HepG2 (cell line): Measurements from ENCODE around the gene TLK1.

Experiments
- CTCF ChIP-seq: sonication (generic); formaldehyde crosslinking; IDR thresholded peaks from 2 replicates; pipeline ENCODE4 v1.5.0; 2020; ENCODE audit warnings: mild to moderate bottlenecking, missing genetic modification reagents, moderate library complexity
- MAZ ChIP-seq, 2 experiments: sonication (generic) in 1 of 2; formaldehyde crosslinking in 1 of 2; IDR thresholded peaks; 2 replicates each; pipeline versions ENCODE4 v1.5.0 to v1.6.1; 2012 to 2020; ENCODE audit warnings: low read depth in 2 of 2, mild to moderate bottlenecking in 2 of 2, borderline replicate concordance in 1 of 2, improper control_type of control experiment in 1 of 2, low read length in 1 of 2, missing genetic modification reagents in 1 of 2, moderate library complexity in 1 of 2
- TF ChIP-seq, protein P1 (sequence below): sonication (generic); formaldehyde crosslinking; conservative IDR thresholded peaks from 2 replicates; pipeline ENCODE4 v1.4.0; 2020; ENCODE audit warnings: missing genetic modification reagents
- TF ChIP-seq, protein P2 (sequence below): IDR thresholded peaks from 2 replicates; pipeline ENCODE4 v1.6.1; 2012; ENCODE audit warnings: inconsistent platforms

DNA sequence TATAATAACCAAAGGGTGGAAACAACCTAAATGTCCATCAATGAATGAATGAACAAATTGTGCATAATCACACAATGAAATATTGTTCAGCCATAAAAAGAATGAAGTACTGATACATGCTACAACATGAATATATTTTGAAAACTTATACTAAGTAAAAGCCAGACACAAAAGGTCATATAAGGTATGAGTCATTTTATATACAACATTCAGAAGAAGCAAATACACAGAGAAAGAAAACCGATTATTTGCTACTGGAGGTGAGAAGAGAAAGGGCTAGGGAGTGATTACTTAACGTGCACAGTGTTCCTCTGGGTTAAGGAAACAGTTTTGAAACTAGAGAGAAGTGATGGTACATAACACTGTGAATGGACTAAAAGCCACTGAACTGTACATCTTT lies 126.4 kb downstream of the TLK1 start:
- TF ChIP-seq, protein P1, sequence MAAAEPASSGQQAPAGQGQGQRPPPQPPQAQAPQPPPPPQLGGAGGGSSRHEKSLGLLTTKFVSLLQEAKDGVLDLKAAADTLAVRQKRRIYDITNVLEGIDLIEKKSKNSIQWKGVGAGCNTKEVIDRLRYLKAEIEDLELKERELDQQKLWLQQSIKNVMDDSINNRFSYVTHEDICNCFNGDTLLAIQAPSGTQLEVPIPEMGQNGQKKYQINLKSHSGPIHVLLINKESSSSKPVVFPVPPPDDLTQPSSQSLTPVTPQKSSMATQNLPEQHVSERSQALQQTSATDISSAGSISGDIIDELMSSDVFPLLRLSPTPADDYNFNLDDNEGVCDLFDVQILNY (CRISPR knock-in tag): no peak
- TF ChIP-seq CTCF (CRISPR knock-in tag) (no peak), MAZ (IDR thresholded peaks at IDR 0.05; ENCODE audit: borderline replicate concordance, low read depth, low read length) (no peak), MAZ (CRISPR knock-in tag; IDR thresholded peaks at IDR 0.05; ENCODE audit: low read depth) (no peak)
- TF ChIP-seq, protein P2, sequence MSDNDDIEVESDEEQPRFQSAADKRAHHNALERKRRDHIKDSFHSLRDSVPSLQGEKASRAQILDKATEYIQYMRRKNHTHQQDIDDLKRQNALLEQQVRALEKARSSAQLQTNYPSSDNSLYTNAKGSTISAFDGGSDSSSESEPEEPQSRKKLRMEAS: no peak
